Stimulated activated CD4-positive, alpha-beta T cell treated with anti-CD3 and anti-CD28 coated beads, TNF-alpha, amount 100 ng/mL, for 1 hour (primary cell): Measurements from ENCODE around the gene PPP1R3G.
"Not testable (repeated sequence)": the region's sequence is repeated elsewhere in the genome, so short reads cannot be mapped to it uniquely, and the experiment has no call there.

Source experiments
- DNase-seq, 3 donors: peaks; one replicate each; pipeline ENCODE4 v3.0.0-alpha.2; 2020; ENCODE audit warnings: low read depth in 3 of 3, low spot score in 1 of 3

Gene PPP1R3G

DNA sequence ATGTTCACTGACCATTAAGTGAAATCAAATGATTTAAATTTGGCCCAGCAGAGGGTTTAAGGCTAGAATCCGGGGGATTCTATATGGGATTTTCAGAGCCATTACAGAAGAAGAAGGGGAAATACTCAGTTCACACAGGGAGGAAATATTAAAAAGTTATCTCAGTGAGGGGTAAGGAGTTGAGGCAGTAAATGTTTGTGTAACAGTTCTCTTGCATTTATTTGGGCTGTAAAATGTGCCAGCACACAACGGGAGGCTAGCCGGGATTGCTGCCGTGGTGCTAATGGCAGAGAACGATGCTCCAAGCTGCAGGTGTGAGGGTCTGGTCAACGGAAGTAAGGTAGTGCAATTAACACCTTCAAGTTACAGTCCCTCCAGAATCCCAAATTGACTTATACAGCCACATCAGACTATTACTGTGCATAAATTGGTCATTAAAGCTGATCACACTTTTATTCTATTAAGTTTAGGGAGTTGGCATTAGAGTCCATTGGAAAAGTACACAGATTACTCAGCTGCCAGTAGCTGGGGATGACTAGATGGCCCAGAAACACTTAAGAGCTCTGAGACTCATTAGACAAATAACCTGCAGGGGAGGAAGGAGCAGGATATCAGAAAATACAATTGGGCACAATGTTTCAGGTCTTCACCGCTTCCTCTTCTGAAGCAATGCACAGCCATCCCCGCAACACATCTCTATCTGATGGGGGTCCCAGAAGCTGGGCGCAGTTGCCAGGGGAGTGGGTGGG, 31.3 kb downstream of the PPP1R3G start:
- DNase-seq = no peak

DNA sequence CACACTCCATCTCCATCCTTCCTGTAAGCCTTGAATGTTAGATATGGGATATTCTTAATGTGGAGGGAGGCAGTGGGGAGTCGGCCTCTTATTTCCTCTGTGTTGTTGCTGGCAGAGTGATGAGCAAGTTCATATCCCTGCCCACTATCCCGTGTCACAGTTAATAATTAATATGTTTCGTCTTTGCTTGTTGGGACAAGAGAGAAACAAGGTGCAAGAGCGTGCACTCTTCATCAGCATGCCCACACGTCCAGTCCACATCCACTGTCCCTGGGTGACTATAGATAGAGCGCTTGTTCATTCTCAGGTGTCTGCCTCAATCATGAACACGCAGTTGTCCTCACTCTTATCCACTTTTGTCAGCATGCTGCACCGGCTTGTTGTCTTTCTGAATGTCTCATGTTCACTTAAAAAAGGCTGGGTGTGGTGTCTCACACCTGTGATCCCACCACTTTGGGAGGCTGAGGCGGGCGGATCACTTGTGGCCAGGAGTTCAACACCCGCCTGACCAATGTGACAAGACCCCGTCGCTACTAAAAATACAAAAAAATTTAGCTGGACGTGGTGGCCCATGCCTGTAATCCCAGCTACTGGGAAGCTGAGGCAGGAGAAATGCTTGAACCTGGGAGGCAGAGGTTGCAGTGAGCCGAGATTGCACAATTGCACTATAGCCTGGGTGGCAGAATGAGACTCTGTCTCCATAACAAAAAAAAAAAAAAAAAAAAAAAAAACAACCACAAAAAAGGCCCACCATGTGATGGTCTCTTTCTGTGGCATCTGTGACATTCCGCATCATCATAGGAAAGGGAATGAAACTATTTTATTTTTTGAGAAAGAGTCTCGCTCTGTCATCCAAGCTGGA, 34.2 kb downstream of the PPP1R3G start:
- DNase-seq = no peak

DNA sequence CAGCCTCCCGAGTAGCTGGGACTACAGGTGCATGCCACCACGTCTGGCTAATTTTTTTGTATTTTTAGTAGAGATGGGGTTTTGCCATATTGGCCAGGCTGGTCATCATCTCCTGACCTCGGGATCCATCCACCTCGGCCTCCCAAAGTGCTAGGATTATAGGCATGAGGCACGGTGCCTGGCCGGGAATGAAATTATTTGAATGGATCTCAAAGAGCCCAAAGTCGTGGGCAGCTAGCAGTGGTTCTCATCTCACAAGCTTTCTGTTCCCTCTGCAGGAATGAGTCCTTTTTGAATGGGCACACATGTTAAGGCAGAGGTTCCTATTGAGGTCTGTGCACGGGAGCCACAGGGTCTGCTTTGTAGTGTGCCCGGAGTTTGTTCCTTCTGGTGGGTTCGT, 34.9 kb downstream of the PPP1R3G start:
- DNase-seq = no peak

- not testable (repeated sequence) for DNase-seq
Measured at GRCh38 chr6:5120543-5120942, 35.4 kb downstream of the PPP1R3G start.

- DNase-seq = no peak
Measured at GRCh38 chr6:5121479-5121878, 36.3 kb downstream of the PPP1R3G start.

- no peak for DNase-seq
Measured at GRCh38 chr6:5121956-5122355, 36.8 kb downstream of the PPP1R3G start.

GRCh38 chr6:5122504-5123112, 37.5 kb downstream of the PPP1R3G start:
- no peak for DNase-seq

DNA sequence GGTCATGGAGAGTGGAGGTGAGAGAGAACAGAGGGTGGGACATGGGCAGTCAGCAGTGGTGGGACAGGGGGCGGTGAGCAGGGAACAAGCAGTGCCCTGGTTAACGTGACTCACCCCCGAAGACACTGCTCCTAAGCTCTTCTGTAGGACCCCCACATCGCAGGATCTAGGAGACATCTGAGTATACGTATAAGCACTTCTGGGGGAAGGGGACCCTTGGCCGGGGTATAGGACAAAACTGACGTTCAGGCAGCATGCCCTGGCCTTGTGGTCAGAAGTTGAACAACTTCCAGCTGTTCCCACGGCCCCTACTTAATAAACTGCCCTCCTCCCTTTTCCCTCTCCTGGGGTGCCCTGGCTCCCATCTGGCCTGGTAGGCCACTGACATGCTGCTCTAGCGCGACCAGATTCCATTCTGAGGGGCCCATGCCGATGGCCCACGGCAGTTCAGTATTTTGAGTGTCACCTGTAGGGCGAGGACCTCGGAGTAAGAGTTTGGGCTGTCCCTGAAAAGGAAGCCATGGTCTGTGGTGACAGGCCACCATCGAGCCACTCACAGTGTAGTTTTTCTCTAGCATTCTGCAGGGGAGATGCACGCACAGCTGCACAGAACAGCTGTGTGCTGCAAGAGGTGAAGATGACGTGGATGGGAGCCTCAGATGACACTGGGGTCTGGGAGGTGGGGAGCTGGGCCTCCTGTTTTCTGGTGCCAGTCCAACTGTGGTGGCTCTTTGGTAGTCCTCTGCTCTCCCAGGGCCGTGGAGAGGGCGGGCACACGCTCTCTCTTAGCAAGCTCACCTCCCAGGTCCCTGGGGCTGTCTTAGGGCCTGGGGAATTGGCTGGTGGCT, 38.4 kb downstream of the PPP1R3G start:
- DNase-seq = no peak

DNA sequence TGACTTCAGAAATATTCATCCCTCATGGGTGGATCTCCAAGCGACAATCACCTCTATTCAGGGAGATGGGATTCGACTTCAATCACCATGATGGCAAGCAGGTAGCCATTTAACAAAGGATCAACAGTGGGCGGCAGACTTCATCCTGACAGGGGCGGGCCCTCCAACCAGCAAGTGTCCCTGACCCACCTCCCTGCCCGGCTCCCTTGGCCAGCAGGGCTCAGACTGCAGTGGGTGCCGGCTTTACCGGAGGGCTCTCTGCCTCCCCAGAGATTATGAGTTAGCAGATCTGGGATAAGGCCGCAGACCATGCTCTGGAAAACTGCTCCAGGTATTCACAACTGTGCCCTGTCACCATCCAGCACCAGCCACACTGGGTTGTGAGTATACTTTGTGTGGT, 39.4 kb downstream of the PPP1R3G start:
- DNase-seq = no peak

DNA sequence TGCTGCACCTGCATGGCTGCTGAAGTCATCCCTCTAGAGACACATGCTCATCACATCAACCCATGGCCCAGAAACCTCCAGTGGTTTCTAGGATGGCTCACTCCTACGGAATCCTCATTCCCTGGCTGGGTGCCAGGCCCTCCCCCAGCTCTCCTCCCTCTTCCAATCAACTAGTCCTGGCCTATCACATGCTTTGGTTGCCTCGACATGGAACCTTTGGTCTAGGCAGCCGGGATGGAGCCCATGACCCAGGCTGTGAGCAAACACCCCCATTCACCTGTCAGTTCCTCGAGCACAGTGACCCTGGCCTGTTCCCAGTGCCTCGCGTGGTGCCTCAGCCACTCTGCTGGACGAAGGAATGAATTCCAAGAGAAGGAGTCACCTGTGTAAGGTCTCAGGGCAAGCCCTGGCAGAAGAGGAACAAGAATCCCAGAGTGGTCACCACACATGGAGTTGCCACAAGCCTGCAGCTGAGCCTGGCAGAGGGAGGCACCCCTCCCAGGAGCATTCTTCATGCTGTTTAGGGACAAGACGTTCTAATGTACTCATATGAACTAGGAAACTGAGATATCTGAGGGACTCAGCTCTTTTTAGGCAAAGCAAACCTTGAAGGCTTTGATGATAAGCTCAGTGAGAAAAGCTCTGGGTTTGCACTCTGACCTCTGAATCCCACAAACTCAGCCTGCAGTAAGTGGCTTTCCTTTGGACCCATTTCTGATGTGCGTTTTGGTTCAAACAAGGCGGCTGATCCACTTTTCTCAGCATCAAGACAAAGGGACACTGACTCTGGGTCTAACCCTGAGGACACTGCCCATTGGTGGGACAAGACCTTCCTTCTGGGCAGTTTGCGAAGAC, 40.2 kb downstream of the PPP1R3G start:
- no peak for DNase-seq

DNA sequence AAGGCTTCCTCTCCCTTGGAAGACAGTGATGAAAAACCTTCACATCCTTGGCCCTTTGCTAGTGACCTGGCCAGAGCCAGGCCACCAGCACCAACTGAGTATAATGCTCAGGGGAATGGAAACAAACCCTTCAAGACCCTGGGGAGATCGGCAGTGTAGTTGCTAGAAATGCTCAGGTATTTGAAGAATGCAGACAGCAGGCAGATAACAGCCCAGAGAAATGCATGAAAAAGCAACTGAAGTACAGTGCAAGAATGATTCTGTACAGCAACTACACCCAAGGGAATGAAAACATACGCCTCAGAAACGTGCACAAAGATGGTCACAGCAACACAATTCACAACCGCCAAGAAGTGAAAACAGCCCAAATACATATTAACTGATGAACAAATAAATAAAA, 41.1 kb downstream of the PPP1R3G start:
- no peak for DNase-seq

GRCh38 chr6:5127106-5127687, 42.1 kb downstream of the PPP1R3G start:
- no peak for DNase-seq

- no peak for DNase-seq
Measured at GRCh38 chr6:5128351-5128750, 43.2 kb downstream of the PPP1R3G start.

DNA sequence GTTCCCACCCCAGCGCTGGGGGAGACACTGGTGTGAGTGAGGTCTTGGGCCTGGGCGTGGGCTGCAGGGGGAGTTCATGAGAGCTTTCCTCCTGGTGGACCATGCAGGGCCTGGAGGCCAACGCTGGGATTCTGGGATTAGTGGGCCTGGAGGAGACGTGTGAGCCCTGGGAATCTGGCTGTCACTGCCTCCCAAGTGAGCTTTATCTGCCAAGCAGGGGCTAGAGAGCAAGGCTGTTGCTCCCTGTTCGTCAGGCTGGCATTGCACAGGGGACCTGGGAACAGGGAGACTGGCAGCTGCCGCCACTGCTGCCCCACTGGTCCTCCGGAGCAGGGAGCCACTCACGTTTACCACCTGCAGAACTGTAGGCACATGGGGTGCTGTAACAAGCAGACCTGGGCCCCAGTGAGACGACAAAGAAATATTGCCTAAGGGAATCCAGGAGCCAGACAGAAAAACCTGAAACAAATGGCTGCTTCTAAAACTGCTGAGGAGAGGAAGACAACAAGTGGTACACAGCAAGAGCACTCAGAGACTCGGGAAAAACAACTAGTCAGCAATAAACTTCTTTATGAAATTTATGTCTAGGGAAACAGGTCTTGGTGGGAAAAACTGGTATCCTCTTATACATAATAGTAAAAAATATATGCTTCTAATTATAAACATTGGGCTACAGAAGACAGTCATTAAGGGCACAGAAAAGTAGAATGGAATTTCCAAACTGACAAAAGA, 45.2 kb downstream of the PPP1R3G start:
- DNase-seq = no peak

- no peak for DNase-seq
Measured at GRCh38 chr6:5132731-5133130, 47.6 kb downstream of the PPP1R3G start.

- no peak for DNase-seq
Measured at GRCh38 chr6:5133943-5134342, 48.8 kb downstream of the PPP1R3G start.

DNA sequence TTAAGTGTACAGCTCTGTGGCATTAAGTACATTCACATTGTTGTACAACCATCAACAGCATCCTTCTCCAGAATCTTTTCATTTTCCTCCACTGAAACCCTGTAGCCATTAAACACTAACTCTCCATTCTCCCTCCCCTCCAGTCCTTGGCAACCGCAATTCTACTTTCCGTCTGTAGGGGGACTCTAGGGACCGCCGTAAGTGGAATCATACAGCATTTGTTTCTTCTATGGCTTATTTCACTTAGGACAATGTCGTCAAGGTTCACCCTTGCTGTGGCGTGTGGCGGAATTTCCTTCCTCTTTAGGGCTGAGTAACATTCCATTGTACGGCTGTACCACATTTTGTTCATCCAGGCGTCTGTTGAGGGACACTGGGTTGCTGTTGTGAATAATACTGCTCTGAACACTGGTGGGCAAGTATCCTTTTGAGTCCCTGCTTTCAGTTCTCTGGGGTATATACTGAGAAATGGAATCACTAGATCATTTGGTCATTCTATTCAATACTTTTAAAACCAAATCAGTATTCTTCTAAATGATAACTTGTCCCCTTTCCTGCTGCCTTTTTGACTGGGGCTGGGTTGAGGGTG, 50.7 kb downstream of the PPP1R3G start:
- peak in 1 of 3 donors; percentile 10 for DNase-seq

GRCh38 chr6:5136851-5137250, 51.7 kb downstream of the PPP1R3G start:
- DNase-seq = no peak
